Measurements from ENCODE around the gene PLA2R1. TPM values are rescaled to one million over a fixed set of nuclear protein-coding genes. Genes with fewer than 3 reads are reported as not detected.
A peak's percentile ranks its signal among the peaks of the same experiment; 100 is the strongest.

PLA2R1 gene
- total and polyA plus RNA-seq, 8 donors: 0.31 to 6.8 (median 3.3) TPM

DNA sequence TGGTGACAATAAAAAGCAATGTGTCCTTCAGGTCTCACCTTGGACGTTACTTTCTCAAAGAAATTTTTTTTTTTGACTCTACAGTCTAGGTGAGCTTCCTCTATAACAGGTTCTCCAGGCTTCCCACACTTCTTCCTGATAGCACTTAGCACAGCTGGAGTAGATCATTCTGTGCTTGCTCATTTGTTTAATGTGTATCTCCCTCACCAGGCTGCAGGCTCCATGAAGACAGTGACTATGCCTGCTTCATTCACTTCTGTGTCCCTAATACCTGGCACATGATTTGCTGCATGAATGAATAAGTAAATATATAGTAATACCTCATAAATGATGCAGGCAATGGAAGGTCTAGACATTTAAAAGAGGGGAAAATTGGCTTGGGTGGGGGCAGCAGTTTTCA is 154.5 kb downstream of the PLA2R1 start:
- H3K36me3 ChIP-seq: no peaks in the 10 kb centered on the region
- TF ChIP-seq POLR2A (IDR thresholded peaks at IDR 0.05): no peak
- TF ChIP-seq EP300 (IDR thresholded peaks at IDR 0.05): no peak
- no peak for TF ChIP-seq POLR2AphosphoS5 (IDR thresholded peaks at IDR 0.05)
- TF ChIP-seq, protein P1, sequence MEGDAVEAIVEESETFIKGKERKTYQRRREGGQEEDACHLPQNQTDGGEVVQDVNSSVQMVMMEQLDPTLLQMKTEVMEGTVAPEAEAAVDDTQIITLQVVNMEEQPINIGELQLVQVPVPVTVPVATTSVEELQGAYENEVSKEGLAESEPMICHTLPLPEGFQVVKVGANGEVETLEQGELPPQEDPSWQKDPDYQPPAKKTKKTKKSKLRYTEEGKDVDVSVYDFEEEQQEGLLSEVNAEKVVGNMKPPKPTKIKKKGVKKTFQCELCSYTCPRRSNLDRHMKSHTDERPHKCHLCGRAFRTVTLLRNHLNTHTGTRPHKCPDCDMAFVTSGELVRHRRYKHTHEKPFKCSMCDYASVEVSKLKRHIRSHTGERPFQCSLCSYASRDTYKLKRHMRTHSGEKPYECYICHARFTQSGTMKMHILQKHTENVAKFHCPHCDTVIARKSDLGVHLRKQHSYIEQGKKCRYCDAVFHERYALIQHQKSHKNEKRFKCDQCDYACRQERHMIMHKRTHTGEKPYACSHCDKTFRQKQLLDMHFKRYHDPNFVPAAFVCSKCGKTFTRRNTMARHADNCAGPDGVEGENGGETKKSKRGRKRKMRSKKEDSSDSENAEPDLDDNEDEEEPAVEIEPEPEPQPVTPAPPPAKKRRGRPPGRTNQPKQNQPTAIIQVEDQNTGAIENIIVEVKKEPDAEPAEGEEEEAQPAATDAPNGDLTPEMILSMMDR (IDR thresholded peaks at IDR 0.05): no peak
- WGBS, 5 donors: 27 to 57% (median 39%) methylated on average over 1 of the region's 1 CpG
- H3K4me1 ChIP-seq: peaks cover 6 to 29% (median 16%) of the 10 kb centered on the region in 4 donors
- intact Hi-C loops (cut with DNase I; ENCODE audit: low total_unique reads): no loop called here
- H3K27ac ChIP-seq: no peak overlapping the region
- peak in 1 of 2 donors; percentile 44 for DNase-seq
- no peaks in the 10 kb centered on the region for H3K9me3 ChIP-seq
- H3K27me3 ChIP-seq: peaks cover 3 to 10% (median 6%) of the 10 kb centered on the region in 3 donors
- H3K4me3 ChIP-seq: no peak overlapping the region

- intact Hi-C loops (cut with DNase I; ENCODE audit: low total_unique reads): no loop called here
- H3K4me3 ChIP-seq: no peak overlapping the region
- no peak overlapping the region for H3K27ac ChIP-seq
- no peak for DNase-seq
- peaks cover 3 to 10% (median 6%) of the 10 kb centered on the region in 3 donors for H3K27me3 ChIP-seq
- 68 to 93% (median 81%) methylated on average over 7 of the region's 7 CpGs for WGBS, 5 donors
- peaks cover 6 to 31% (median 16%) of the 10 kb centered on the region in 4 donors for H3K4me1 ChIP-seq
- no peaks in the 10 kb centered on the region for H3K9me3 ChIP-seq
- H3K36me3 ChIP-seq: no peaks in the 10 kb centered on the region
- TF ChIP-seq EP300 (IDR thresholded peaks at IDR 0.05) (no peak), POLR2AphosphoS5 (IDR thresholded peaks at IDR 0.05) (no peak), POLR2A (IDR thresholded peaks at IDR 0.05) (no peak)
- TF ChIP-seq, protein P1 (IDR thresholded peaks at IDR 0.05): no peak
These were observed 156.3 kb downstream of the PLA2R1 start for GRCh38 chr2:159905926-159906714.

DNA sequence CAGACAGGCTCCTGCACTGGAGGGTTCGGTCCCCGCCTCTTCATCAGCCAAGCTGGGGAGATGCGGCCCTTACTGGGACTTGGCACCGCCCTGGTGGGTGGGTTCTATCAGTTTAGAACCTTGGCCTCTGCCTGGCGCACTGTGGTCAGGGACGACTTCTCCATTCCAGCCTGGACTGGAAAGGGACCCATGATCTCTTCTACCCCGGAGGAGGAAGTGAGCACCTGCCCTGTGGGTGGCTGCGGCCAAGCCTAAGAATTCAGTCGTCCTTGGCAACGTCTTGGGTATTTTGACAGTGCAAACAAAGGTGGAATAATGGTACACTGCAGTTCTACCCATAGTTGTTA is 157.5 kb downstream of the PLA2R1 start:
- Histone ChIP-seq H3K36me3 (no peaks in the 10 kb centered on the region), H3K4me1 (peaks cover 6 to 31% (median 16%) of the 10 kb centered on the region in 4 donors), H3K27me3 (peaks cover 3 to 10% (median 6%) of the 10 kb centered on the region in 3 donors), H3K9me3 (no peaks in the 10 kb centered on the region), H3K27ac (peak overlapping the region; percentile 15 to 79 (median 73)), H3K4me3 (peak overlapping the region; percentile 48 to 80 (median 60))
- DNase-seq: peak; percentile 67 to 89
- intact Hi-C loops (cut with DNase I; ENCODE audit: low total_unique reads): no loop called here
- TF ChIP-seq EP300 (IDR thresholded peaks at IDR 0.05) (no peak), POLR2A (IDR thresholded peaks at IDR 0.05) (no peak), POLR2AphosphoS5 (IDR thresholded peaks at IDR 0.05) (peak in 1 of 3 donors; percentile 15)
- TF ChIP-seq, protein P1 (IDR thresholded peaks at IDR 0.05): no peak
- WGBS, 5 donors: 11 to 32% (median 17%) methylated on average over 4 to 10 of the region's 10 CpGs

DNA sequence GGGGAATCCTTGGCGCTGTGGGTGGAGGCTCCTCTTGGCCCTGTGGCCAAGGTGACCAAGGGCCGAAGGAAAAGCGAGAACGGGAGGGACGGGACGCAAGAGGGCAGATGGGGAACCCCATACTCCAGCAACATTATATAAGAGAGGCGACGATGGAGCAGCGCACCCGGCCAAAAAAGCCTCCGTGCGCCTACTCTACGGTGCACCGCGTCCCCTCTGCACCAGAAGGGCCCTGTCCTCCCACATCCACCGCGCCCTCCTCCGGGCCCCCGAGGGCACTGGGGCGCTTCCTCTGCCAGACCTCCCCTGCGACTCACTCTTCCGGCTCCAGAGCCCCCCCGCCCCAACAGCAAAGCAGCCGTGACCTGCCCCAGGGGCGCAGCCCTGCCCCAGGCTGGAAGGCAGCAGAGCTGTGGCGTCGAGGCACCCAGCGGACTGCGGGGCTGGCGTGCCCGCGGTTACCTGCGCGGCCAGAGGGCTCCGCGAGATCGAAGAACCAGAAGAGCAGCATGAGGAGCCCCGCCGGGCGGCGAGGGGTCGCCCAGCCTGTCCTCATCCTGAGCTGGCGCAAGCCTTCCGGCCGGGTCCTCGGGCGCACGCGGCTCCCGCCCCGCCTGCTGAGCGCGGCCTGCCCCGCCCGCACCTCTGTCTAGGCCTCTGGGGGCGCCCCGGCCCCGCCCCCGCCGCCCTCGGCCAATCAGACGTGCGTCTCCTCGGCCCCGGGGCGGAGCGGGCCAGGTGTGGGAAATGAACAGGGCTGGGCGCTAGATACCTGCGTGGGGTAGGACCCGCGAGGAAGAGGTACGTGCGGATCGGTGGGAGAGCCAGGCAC is 158.1 kb downstream of the PLA2R1 start, which contains the start of gene LY75:
Gene LY75 (minus strand): TSS at position 630 of the 832 bp plus-strand sequence.
- Histone ChIP-seq H3K4me3 (peak within 1 kb of the TSS; percentile 48 to 80 (median 60)), H3K36me3 (no peaks in the 10 kb centered on the region), H3K9me3 (no peaks in the 10 kb centered on the region), H3K4me1 (peaks cover 6 to 31% (median 16%) of the 10 kb centered on the region in 4 donors), H3K27me3 (peaks cover 3 to 10% (median 6%) of the 10 kb centered on the region in 3 donors), H3K27ac (peak within 1 kb of the TSS; percentile 44 to 79 (median 73))
- DNase-seq: peak; percentile 85 to 91
- intact Hi-C loops (cut with DNase I; ENCODE audit: low total_unique reads): no loop called here
- 2 to 36% (median 4%) methylated on average over 14 to 74 of the region's 74 CpGs for WGBS, 5 donors
- TF ChIP-seq EP300 (IDR thresholded peaks at IDR 0.05): no peak
- TF ChIP-seq POLR2AphosphoS5 (IDR thresholded peaks at IDR 0.05): peak in 1 of 3 donors; percentile 6
